Measurements from ENCODE around the gene GPC6.

DNA sequence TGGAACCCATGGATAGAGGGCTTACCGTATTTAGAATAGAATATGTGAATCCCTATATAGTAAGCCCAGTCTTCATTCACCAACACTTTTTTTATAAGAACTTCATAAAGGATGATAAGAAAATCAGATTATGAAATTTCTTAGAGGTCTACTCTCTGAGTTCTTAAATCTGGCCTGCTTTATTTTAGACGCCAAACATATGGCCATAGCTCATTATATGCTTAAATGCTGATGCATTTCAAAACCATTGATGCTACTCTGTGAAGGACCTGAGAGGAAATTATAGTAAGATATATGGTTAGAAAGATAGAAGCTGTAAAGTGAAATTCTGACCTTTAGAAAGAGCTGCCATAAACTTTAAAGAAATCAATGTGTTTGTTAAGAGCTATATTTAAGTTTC is 38.3 kb downstream of the GPC6 start:
- TF ChIP-seq, protein P1, sequence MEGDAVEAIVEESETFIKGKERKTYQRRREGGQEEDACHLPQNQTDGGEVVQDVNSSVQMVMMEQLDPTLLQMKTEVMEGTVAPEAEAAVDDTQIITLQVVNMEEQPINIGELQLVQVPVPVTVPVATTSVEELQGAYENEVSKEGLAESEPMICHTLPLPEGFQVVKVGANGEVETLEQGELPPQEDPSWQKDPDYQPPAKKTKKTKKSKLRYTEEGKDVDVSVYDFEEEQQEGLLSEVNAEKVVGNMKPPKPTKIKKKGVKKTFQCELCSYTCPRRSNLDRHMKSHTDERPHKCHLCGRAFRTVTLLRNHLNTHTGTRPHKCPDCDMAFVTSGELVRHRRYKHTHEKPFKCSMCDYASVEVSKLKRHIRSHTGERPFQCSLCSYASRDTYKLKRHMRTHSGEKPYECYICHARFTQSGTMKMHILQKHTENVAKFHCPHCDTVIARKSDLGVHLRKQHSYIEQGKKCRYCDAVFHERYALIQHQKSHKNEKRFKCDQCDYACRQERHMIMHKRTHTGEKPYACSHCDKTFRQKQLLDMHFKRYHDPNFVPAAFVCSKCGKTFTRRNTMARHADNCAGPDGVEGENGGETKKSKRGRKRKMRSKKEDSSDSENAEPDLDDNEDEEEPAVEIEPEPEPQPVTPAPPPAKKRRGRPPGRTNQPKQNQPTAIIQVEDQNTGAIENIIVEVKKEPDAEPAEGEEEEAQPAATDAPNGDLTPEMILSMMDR (IDR thresholded peaks at IDR 0.05; ENCODE audit: low read depth, low read length, missing input control): no peak
- TF ChIP-seq RAD21 (IDR thresholded peaks at IDR 0.05): no peak
- TF ChIP-seq FOXA2 (IDR thresholded peaks at IDR 0.05): no peak
- TF ChIP-seq JUND (IDR thresholded peaks at IDR 0.05): no peak
- TF ChIP-seq SP1 (IDR thresholded peaks at IDR 0.05): no peak
- TF ChIP-seq, protein P2, sequence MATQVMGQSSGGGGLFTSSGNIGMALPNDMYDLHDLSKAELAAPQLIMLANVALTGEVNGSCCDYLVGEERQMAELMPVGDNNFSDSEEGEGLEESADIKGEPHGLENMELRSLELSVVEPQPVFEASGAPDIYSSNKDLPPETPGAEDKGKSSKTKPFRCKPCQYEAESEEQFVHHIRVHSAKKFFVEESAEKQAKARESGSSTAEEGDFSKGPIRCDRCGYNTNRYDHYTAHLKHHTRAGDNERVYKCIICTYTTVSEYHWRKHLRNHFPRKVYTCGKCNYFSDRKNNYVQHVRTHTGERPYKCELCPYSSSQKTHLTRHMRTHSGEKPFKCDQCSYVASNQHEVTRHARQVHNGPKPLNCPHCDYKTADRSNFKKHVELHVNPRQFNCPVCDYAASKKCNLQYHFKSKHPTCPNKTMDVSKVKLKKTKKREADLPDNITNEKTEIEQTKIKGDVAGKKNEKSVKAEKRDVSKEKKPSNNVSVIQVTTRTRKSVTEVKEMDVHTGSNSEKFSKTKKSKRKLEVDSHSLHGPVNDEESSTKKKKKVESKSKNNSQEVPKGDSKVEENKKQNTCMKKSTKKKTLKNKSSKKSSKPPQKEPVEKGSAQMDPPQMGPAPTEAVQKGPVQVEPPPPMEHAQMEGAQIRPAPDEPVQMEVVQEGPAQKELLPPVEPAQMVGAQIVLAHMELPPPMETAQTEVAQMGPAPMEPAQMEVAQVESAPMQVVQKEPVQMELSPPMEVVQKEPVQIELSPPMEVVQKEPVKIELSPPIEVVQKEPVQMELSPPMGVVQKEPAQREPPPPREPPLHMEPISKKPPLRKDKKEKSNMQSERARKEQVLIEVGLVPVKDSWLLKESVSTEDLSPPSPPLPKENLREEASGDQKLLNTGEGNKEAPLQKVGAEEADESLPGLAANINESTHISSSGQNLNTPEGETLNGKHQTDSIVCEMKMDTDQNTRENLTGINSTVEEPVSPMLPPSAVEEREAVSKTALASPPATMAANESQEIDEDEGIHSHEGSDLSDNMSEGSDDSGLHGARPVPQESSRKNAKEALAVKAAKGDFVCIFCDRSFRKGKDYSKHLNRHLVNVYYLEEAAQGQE (IDR thresholded peaks at IDR 0.05): no peak
- TF ChIP-seq EGR1 (IDR thresholded peaks at IDR 0.05; ENCODE audit: low read depth in 2 of 2): no peak
- TF ChIP-seq, protein P3, sequence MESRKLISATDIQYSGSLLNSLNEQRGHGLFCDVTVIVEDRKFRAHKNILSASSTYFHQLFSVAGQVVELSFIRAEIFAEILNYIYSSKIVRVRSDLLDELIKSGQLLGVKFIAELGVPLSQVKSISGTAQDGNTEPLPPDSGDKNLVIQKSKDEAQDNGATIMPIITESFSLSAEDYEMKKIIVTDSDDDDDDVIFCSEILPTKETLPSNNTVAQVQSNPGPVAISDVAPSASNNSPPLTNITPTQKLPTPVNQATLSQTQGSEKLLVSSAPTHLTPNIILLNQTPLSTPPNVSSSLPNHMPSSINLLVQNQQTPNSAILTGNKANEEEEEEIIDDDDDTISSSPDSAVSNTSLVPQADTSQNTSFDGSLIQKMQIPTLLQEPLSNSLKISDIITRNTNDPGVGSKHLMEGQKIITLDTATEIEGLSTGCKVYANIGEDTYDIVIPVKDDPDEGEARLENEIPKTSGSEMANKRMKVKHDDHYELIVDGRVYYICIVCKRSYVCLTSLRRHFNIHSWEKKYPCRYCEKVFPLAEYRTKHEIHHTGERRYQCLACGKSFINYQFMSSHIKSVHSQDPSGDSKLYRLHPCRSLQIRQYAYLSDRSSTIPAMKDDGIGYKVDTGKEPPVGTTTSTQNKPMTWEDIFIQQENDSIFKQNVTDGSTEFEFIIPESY (IDR thresholded peaks at IDR 0.05): no peak
- no peak for TF ChIP-seq GABPA (IDR thresholded peaks at IDR 0.05 in 1 of 2, conservative IDR thresholded peaks at IDR 0.05 in 1 of 2)

Measured in liver (tissue), 3 donors.